ENCODE results near the gene PCSK7.

GRCh38 chr11:117183724-117184349 is 48.0 kb downstream of the PCSK7 start:
- TF ChIP-seq EZH2 (IDR thresholded peaks at IDR 0.05; ENCODE audit: insufficient read depth, poor library complexity, severe bottlenecking) (no peak), EZH2phosphoT487 (IDR thresholded peaks at IDR 0.05; ENCODE audit: insufficient read depth, low read depth) (no peak)

Measured in GM23248 (cell line).